ENCODE results near the gene DACT2.
"Not testable (repeated sequence)": the region's sequence is repeated elsewhere in the genome, so short reads cannot be mapped to it uniquely, and the experiment has no call there.

Gene DACT2

DNA sequence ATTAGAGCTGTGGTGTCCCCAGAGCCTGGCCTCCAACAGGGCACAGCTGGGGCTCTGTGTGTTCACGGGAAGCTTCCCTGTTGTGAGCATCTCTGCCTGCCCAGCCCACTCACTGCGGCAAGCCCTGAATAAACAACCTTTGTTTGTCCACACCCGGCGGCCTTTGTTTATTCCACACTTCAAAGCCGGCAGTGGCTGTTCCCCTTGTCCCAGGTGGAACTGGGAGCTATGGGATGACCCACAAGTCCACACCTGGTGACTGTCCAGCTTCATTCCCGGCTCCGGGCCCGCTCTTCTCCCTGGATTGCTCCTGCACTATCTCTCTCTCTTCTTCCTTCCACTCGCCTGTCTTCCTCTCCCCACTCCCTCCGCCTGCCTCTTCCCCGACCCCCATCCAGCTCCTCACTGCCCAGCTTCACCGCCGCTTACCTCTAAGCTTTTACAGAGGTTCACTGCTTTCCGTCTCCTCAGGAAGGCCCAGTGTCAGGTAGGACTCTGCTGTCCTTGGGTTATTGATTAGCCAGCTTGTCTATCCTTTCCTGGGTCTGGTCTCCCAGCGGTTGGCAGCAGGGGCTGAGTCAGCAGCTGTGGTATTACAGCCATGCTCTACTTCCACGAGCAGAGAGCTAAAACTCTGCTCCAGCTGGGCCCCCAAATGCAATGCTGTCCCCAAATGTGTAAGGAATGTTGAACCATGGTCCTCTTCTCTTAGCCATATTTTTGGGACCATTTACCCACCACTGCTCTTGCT, 17.8 kb downstream of the DACT2 start:
- no peak for DNase-seq

GRCh38 chr6:168300975-168301647, 18.5 kb downstream of the DACT2 start:
- DNase-seq: no peak

DNA sequence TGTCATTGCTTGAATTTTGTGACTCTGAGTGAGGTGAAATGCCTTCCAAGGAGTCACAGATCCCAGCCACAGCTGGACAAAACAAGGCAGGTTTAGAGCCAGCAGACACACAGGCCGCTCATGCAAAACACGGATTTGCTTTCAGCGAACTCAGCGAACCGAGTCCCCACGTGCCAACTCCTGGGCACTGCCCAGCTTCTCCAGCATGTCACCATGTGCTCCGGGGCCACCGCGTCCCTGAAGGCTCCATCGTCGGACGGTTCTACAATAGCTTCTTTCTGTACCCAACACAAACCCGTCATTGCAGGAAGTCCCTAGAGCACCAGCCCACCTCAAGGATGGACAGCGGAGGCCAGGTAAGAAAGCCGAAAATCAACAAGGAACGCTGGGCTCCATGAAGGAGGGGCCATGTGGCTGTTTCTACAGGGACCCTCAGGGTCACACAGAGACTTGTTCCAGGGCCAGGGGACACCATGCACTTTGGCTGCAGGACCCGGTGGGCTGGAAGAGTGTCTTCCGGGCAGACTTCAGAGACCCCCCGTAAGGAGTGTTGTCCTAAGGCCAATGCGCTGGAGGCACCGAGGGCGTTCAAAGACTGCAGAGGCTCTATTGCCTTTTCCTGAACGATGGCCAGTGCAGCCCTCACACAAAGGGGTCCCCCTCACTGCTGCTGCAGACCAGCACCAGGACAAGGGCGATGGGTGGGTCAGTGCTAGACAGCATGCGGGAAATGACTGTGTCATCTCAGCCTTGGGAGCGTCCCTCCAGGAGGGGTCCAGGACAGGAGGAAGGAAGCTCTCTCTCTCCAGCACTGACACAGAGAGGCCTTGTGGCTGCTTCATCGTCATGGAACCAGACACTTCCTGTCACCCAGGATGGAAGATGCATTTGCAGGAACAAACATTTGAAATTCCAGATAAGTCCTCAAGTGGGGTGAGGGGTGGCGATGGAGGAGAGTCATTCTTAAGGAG, 19.8 kb downstream of the DACT2 start:
- no peak for DNase-seq

DNA sequence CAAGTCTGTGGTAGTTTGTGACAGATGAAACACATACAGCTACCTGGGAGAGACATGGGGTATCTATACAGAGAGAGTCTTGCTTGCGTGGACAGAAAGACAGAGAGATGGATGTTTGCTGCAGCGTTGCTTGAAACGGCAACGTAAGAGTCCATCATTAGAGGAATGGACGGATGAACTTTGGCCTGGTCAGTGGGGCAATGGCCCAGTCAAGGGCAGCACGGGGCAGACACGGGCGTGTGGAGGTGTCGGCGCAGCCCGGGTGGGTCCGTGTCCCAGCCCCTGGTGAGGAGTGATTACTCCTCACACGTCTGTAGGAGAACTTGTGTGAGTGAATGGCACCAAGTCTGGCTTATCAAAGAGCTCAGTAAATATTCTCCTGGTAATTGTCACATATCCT, 21.9 kb downstream of the DACT2 start:
- DNase-seq: no peak

DNA sequence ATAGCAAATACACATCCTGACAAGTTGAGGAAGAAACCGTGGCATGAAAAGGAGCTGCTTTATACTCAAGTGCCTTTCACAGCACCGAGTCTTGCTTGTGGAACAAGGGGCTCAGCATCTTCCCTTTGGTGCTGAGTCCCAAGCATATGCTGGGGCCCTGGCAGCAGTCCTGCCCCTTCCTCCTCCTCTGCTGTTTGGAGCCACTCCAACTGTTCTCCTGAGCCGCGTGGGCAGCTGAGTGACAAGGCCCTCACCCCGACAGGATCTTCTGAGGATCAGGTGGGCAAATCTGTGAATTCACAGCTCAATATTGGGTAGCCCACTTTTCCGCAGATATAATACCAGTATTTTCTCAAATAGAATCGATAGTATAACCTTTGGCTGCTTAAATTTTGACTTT, 24.7 kb downstream of the DACT2 start:
- no peak for DNase-seq

DNA sequence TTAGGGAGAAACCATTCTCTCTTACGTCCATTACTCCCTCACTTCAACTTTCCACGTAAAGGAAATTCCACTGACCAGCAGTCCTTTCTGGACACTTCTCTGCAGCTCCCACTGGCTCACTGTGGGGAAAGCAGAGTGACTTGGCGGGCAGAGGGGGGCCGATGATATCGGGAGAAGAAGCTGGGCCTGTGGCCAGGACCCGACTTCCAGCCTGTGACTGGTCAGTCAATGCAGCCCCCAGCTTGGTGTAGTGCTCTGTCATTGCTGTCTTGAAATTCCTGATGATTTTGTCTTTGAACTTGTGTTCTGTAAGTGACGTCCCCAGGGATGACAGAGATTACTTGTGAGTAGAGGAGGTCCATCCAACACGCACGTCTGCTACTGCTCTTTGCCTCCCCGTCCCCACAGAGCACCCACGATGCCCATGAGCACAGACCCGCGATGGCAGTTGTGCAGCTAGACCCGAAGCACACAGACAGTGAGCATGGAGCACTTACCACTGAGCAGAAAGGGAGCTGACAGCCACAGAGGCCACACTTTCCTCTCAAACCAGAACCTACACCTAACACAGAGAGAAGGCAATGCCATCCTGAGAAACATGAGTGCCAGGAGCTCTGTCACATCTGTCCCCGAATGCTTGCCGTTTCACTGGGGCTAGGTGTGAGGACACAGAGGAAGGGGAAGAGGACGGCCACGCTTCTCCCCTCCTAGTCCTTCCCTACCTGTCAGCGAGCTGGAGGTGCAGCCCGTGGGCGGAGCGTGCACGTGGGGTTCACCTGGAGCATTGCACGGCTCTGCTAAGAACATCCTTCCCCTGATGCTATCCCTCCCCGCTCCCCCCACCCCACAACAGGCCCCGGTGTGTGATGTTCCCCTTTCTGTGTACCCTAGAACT, 25.7 kb downstream of the DACT2 start:
- DNase-seq: no peak

DNA sequence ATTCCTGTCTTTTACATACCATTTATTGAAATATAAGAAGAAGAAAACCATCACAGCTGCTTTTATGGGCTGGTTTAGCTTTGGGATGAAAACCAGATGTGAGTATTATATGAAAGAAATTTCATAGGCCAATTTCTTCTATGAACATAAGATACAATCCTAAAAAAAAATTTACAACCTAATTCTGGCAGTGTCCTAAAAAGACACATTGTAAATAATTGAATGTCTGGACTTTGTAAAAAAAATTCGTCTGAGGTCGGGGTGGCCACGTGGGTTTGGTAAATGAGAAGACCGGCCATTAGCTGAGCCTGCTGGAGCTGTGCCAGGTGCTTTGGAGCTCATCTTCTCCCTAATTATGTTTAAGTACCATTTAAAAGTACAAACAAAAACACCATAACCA, 26.8 kb downstream of the DACT2 start:
- no peak for DNase-seq

- DNase-seq: no peak
Measured at GRCh38 chr6:168291450-168291849, 28.1 kb downstream of the DACT2 start.

GRCh38 chr6:168290095-168290494, 29.5 kb downstream of the DACT2 start:
- no peak for DNase-seq

- DNase-seq: no peak
Measured at GRCh38 chr6:168289571-168289962, 30.0 kb downstream of the DACT2 start.

DNA sequence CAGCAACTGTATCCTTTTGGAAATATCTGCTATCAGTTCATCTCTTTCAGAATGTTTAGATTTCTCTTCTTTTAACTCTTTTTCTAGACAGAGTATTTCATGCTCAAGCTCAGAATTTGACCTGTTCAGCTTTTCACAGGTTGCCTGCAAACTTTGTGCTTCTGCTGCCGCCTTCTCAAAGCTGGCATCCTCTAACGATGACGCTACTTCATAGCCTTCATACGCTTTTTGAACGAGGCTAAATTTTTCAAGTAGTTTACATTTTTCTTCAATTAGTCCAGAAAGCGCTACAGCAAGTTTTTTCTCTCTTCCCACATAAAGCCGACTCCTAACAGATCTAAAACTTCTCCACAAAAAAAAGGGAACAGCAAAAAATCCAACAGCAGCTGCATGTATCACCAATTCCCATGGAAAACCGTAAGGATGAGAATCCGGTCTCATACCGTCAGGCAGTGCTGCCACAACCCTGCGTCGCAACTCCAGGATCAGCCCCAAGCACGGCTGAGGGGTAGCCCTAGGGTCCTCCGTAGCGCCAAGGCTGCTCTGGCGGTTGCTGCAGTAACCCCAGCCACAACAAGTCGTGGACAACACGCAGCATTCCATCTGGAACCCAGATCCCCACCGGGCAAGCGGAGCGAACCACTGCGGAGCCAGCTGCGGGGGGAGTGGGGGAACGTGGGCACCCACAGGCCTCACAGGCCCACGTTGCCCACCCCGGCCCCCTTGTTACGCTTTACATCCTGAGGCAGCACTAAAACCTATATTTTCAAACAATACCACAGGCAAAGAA, 30.6 kb downstream of the DACT2 start:
- no peak for DNase-seq

GRCh38 chr6:168287460-168287859, 32.1 kb downstream of the DACT2 start:
- not testable (repeated sequence) for DNase-seq

DNA sequence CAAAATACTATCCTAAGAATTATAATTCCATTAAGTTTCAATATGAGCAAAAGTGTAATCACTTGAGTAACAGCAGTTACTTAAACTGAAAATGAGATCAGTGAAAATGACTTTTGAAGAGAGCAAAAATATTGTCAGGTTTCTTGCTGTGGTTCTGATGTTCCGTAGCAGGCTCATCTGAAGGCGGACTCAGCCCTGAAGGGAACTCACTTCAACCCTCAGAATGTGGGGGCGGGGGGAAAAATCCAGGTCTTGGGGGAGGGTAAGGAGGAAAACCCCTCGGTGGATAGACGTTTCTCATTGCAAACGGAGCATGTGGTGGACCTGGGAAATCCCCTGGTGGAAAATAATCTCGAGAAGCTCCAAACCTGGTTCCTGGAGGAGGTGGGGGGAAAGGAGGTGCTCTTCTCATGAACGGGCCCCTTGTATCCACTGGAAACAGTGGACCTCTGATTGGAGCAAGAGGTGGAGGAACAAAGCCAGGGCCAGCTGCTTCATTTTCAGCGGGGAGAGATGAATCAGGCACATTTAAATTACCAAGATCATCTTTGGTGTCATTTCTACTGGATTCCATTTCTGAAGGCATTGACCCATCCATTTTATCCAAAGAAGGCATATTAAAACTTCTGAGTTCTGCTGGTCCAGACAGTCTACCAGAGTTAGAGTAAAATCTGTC, 32.7 kb downstream of the DACT2 start:
- not testable (repeated sequence) for DNase-seq

DNA sequence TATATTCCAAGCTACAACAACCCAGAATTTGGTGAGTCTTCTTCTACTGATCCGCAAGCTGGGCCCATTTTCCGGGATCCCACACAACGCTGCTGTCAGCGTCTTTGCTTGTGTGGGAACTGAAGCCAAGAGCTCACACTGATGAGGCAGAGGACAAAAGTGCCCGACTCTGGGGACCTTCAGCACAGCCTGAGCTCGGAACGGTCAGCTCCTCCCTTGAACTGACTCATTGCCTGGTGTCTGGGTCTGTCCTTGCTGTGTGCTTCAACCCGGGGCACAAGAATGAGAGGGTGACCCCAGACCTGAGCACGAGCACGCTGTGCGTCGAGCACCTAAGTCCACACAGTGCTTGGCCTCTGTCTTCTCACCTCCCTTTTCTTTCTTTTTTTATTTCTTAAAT, 33.5 kb downstream of the DACT2 start:
- no peak for DNase-seq

DNA sequence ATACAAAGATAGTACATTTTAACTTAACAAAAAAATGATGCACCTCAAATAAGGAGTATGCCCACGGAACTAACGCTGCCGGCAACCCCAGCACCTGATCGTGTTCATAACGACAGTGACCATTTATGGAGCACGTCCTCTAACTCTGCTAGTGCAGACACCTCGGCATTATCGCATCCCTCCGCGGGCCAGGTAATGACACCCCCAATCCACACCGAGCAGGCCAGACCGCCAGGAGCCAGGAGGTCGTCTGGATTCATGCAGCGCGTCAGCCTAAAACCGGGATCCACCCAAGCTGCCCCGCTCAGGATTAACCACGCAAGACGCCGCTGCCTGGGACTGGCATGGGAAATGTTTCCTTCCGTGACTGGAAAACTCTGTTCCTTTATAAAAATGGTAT, 34.1 kb downstream of the DACT2 start:
- no peak for DNase-seq

GRCh38 chr6:168284187-168284586, 35.4 kb downstream of the DACT2 start:
- no peak for DNase-seq

DNA sequence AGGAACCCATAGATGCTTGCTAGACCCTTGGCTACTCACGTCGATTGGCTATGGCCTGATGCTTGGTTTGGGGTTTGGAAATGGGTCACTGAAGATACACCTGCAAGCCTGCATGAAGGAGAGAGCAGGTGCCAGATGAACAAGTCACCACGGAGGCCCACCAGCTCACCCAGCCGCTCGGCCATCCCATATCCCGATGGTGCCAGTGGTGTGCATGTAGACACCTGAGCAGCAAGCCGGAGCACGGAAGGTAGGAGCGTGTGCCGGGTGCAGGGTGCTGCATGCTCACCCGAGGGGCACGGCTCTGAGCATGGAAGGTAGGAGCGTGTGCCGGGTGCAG, 35.9 kb downstream of the DACT2 start:
- DNase-seq: no peak

- no peak for DNase-seq
Measured at GRCh38 chr6:168282985-168283685, 36.4 kb downstream of the DACT2 start.

DNA sequence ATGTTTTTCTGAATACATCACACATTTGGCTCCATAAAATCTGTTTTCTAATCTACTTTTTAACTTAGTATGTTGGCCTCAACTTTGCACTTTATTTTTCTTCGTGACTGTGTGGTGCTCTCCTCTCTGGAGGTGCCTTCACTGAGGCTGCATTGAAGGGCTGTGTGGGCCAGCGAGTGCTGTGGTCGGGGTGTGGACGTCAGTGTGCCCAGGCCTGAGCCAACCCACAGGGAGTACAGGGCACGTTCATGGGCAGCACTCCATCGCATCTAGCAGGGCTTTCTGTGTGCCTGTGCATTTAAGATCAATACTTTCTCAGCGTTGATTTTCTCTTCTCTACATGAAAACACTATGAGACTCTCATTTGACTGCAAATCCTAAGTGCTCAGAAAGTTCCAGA, 37.8 kb downstream of the DACT2 start:
- no peak for DNase-seq

DNA sequence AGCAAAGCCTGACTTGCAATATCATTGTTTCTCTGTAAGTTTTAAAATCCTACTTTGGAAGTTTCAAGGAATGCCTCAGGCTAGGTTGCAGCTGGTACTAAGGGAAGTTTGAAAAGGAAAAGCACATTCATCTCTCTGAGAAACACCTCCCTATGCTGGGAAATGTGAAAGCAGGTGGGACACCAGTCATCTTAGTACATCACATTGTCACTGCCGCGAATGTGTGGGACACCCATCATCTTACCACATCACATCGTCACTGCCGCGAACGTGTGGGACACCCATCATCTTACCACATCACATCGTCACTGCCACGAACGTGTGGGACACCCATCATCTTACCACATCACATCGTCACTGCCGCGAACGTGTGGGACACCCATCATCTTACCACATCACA, 38.3 kb downstream of the DACT2 start:
- DNase-seq: not testable (repeated sequence)

DNA sequence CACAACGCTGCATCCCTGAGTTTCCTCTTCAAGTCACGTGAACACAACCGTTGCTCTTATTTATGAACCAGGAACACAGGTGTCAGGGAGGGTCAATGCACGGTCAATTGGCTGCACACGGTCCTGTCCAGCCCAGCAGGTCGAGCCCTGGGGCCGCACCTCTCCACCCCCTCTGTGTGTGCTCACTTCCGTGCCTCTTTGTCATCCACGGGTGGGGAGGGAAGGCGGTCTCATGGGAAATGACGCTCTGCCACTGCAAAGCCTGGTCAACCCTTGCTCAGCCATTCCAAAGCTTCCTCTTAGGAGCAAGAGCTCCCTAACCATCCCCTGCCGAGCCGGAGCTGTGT, 38.7 kb downstream of the DACT2 start:
- DNase-seq: no peak

Data from CD4-positive, alpha-beta T cell treated with Interleukin-4 for 4 hours (primary cell).